T47D (cell line): ENCODE results near the gene C19orf44.

Source experiments
- DNase-seq, 2 experiments: peaks; one replicate each; pipeline versions ENCODE4 v3.0.0 to v3.0.0-alpha.2; 2011 to 2012; ENCODE audit warnings: low read depth in 1 of 2, low spot score in 1 of 2
- JUND ChIP-seq: IDR thresholded peaks from 2 replicates; pipeline ENCODE4 v1.6.1; 2012; ENCODE audit warnings: low read depth
- in situ Hi-C: cut with HindIII; loops from 2 replicates; pipeline ENCODE4 v1.10.0; 2016; ENCODE audit warnings: low sequenced_read_pairs, low pct_unique_long_range_greater_than_20kb

C19orf44 gene

GRCh38 chr19:16514383-16515019 lies 18.3 kb downstream of the C19orf44 start:
- in situ Hi-C loops = no loop called here
- no peak for TF ChIP-seq JUND
- DNase-seq = no peak

- in situ Hi-C loops = no loop called here
- TF ChIP-seq JUND = no peak
- DNase-seq = no peak
These were observed 20.2 kb downstream of the C19orf44 start for GRCh38 chr19:16516381-16516780.

GRCh38 chr19:16516923-16517610 lies 20.9 kb downstream of the C19orf44 start:
- no peak for DNase-seq
- in situ Hi-C loops = no loop called here
- TF ChIP-seq JUND = no peak

- in situ Hi-C loops = no loop called here
- no peak for TF ChIP-seq JUND
These were observed 21.9 kb downstream of the C19orf44 start for GRCh38 chr19:16518061-16518460.

GRCh38 chr19:16518483-16519229 lies 22.5 kb downstream of the C19orf44 start:
- no peak for DNase-seq
- in situ Hi-C loops = no loop called here
- TF ChIP-seq JUND = no peak

More at GRCh38 chr19:16518061-16518460, 21.9 kb downstream of the C19orf44 start:
- no peak for DNase-seq

- no peak for TF ChIP-seq JUND
- in situ Hi-C loops = no loop called here
- no peak for DNase-seq
These were observed 23.1 kb downstream of the C19orf44 start for GRCh38 chr19:16519230-16519687.

GRCh38 chr19:16520074-16520973 lies 24.1 kb downstream of the C19orf44 start:
- no peak for TF ChIP-seq JUND
- in situ Hi-C loops = no loop called here
- DNase-seq = no peak

- TF ChIP-seq JUND = no peak
- no peak for DNase-seq
- in situ Hi-C loops = no loop called here
These were observed 24.9 kb downstream of the C19orf44 start for GRCh38 chr19:16520986-16521624.

GRCh38 chr19:16521715-16522289 lies 25.6 kb downstream of the C19orf44 start:
- in situ Hi-C loops = no loop called here
- no peak for TF ChIP-seq JUND
- no peak for DNase-seq

GRCh38 chr19:16522559-16523377 lies 26.6 kb downstream of the C19orf44 start:
- no peak for DNase-seq
- TF ChIP-seq JUND = no peak
- in situ Hi-C loops = no loop called here

GRCh38 chr19:16524991-16525734 lies 29.0 kb downstream of the C19orf44 start:
- in situ Hi-C loops = no loop called here
- DNase-seq = no peak
- no peak for TF ChIP-seq JUND
